Calu3 (cell line): ENCODE measurements around the gene CNOT10. TPM values are rescaled to one million over a fixed set of nuclear protein-coding genes. Genes with fewer than 3 reads are reported as not detected.

Experiments used
- BruUV-seq: library from RNA; stranded (reverse); fragments of 400-500 nt; replicated peaks from 2 replicates; lab custom pipeline; 2021; lab: Mats Ljungman, UMichigan
- CTCF ChIA-PET: fragments of 300-600 bp; sonication (Branson Sonifier 250); formaldehyde crosslinking; loops from one replicate; lab custom pipeline; 2022; ENCODE audit warnings: antibody characterized with exemption; lab: Charles Lee
- DNase-seq: peaks from one replicate; pipeline ENCODE4 v3.0.0; 2022
- H3K27ac Mint-ChIP-seq: one replicate; pipeline ENCODE4 v1.8.0; 2022; ENCODE audit warnings: mixed read lengths; ENCODE audit not compliant: unreplicated experiment
- H3K27me3 Mint-ChIP-seq: one replicate; pipeline ENCODE4 v1.8.0; 2022; ENCODE audit warnings: mixed read lengths; ENCODE audit not compliant: unreplicated experiment
- H3K36me3 Mint-ChIP-seq: one replicate; pipeline ENCODE4 v1.8.0; 2022; ENCODE audit warnings: mild to moderate bottlenecking, moderate library complexity, mixed read lengths; ENCODE audit not compliant: insufficient read depth, unreplicated experiment
- H3K4me1 Mint-ChIP-seq: one replicate; pipeline ENCODE4 v1.8.0; 2022; ENCODE audit warnings: mild to moderate bottlenecking, low read depth, mixed read lengths; ENCODE audit not compliant: unreplicated experiment
- H3K4me3 Mint-ChIP-seq: one replicate; pipeline ENCODE4 v1.8.0; 2022; ENCODE audit warnings: mild to moderate bottlenecking, low read depth, moderate library complexity, mixed read lengths; ENCODE audit not compliant: unreplicated experiment
- H3K9me3 Mint-ChIP-seq: one replicate; pipeline ENCODE4 v1.8.0; 2022; ENCODE audit warnings: low read depth, mixed read lengths; ENCODE audit not compliant: unreplicated experiment
- intact Hi-C: fragments of 100-400 bp; cut with micrococcal nuclease; formaldehyde crosslinking; loops from one replicate; pipeline ENCODE4 v1.10.0; 2022; ENCODE audit not compliant: unreplicated experiment
- total RNA-seq: library from RNA; stranded (reverse); gene quantifications from 2 replicates; pipeline ENCODE4 v1.2.3, GENCODE V29; 2022
- TF ChIP-seq, protein P1 (sequence below): fragments of 200-600 bp; IDR thresholded peaks from one replicate; pipeline ENCODE4 v1.8.0; 2022; ENCODE audit warnings: antibody characterized with exemption; ENCODE audit not compliant: unreplicated experiment

The CNOT10 gene
- total RNA-seq, 1 experiment from 2014 or later: 41.4 TPM

GRCh38 chr3:32698506-32698905 is 13.5 kb downstream of the CNOT10 start:
- CTCF ChIA-PET: interaction anchor here (0.5 kb wide), 1 partner anchor 36 kb away, joined by 6 read pairs; no protein-coding TSS in a partner anchor
- Mint-ChIP-seq H3K27ac (no peak overlapping the region), H3K9me3 (no peaks in the 10 kb centered on the region), H3K4me3 (no peak overlapping the region), H3K4me1 (no peaks in the 10 kb centered on the region), H3K27me3 (no peaks in the 10 kb centered on the region), H3K36me3 (no peaks in the 10 kb centered on the region)
- TF ChIP-seq, protein P1, sequence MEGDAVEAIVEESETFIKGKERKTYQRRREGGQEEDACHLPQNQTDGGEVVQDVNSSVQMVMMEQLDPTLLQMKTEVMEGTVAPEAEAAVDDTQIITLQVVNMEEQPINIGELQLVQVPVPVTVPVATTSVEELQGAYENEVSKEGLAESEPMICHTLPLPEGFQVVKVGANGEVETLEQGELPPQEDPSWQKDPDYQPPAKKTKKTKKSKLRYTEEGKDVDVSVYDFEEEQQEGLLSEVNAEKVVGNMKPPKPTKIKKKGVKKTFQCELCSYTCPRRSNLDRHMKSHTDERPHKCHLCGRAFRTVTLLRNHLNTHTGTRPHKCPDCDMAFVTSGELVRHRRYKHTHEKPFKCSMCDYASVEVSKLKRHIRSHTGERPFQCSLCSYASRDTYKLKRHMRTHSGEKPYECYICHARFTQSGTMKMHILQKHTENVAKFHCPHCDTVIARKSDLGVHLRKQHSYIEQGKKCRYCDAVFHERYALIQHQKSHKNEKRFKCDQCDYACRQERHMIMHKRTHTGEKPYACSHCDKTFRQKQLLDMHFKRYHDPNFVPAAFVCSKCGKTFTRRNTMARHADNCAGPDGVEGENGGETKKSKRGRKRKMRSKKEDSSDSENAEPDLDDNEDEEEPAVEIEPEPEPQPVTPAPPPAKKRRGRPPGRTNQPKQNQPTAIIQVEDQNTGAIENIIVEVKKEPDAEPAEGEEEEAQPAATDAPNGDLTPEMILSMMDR: no peak
- DNase-seq: no peak
- intact Hi-C loops: no loop called here
- BruUV-seq: no TSS peak

GRCh38 chr3:32699429-32699828 is 14.4 kb downstream of the CNOT10 start:
- no peaks in the 10 kb centered on the region for H3K4me1 Mint-ChIP-seq
- H3K27ac Mint-ChIP-seq: no peak overlapping the region
- no peaks in the 10 kb centered on the region for H3K9me3 Mint-ChIP-seq
- no peaks in the 10 kb centered on the region for H3K36me3 Mint-ChIP-seq
- BruUV-seq: no TSS peak
- H3K4me3 Mint-ChIP-seq: no peak overlapping the region
- CTCF ChIA-PET: no interaction called here
- no peaks in the 10 kb centered on the region for H3K27me3 Mint-ChIP-seq
- no peak for DNase-seq
- TF ChIP-seq, protein P1: no peak
- intact Hi-C loops: no loop called here

- CTCF ChIA-PET: no interaction called here
- intact Hi-C loops: no loop called here
- BruUV-seq: no TSS peak
- Mint-ChIP-seq H3K27me3 (no peaks in the 10 kb centered on the region), H3K4me1 (no peaks in the 10 kb centered on the region), H3K4me3 (no peak overlapping the region), H3K9me3 (no peaks in the 10 kb centered on the region), H3K36me3 (no peaks in the 10 kb centered on the region), H3K27ac (no peak overlapping the region)
- TF ChIP-seq, protein P1: no peak
- DNase-seq: no peak
These were observed 15.3 kb downstream of the CNOT10 start for GRCh38 chr3:32700244-32700643.

DNA sequence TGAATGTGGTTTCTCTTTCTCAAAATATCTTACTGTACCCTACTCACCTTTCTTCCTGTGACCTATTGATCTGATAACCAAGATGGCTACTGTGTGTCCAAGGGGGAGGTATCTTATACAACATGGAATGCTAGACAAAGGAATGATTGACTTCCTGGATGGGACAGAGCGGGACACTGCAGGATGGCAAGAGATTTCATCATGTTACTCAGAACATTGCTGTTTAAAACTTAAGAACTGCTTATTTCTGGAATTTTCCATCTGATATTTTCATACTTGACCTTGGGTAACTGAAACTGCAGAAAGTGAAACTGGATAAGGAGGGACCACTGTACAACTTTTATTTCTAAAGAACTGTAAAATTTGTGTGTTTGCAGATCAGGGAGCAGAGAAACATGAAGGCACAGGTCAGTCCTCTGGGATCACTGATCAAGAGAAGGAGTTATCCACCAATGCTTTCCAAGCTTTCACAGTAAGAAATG is 18.5 kb downstream of the CNOT10 start:
- TF ChIP-seq, protein P1: no peak
- H3K36me3 Mint-ChIP-seq: peaks cover 1% of the 10 kb centered on the region
- no peak for DNase-seq
- H3K4me1 Mint-ChIP-seq: no peaks in the 10 kb centered on the region
- no peak overlapping the region for H3K4me3 Mint-ChIP-seq
- H3K27me3 Mint-ChIP-seq: no peaks in the 10 kb centered on the region
- CTCF ChIA-PET: interaction anchor here (0.7 kb wide), 1 partner anchor 10 kb away, joined by 3 read pairs; no protein-coding TSS in a partner anchor
- H3K9me3 Mint-ChIP-seq: no peaks in the 10 kb centered on the region
- H3K27ac Mint-ChIP-seq: no peak overlapping the region
- no TSS peak for BruUV-seq
- intact Hi-C loops: no loop called here
